Activated CD8-positive, alpha-beta memory T cell treated with anti-CD3 and anti-CD28 coated beads, Interleukin-2, amount 50 U/mL, for 48 hours (primary cell): ENCODE results near the gene PTPRN.

ENCODE experiments used
- DNase-seq: peaks from one replicate; pipeline ENCODE4 v3.0.0-alpha.2; 2020

PTPRN gene

DNA sequence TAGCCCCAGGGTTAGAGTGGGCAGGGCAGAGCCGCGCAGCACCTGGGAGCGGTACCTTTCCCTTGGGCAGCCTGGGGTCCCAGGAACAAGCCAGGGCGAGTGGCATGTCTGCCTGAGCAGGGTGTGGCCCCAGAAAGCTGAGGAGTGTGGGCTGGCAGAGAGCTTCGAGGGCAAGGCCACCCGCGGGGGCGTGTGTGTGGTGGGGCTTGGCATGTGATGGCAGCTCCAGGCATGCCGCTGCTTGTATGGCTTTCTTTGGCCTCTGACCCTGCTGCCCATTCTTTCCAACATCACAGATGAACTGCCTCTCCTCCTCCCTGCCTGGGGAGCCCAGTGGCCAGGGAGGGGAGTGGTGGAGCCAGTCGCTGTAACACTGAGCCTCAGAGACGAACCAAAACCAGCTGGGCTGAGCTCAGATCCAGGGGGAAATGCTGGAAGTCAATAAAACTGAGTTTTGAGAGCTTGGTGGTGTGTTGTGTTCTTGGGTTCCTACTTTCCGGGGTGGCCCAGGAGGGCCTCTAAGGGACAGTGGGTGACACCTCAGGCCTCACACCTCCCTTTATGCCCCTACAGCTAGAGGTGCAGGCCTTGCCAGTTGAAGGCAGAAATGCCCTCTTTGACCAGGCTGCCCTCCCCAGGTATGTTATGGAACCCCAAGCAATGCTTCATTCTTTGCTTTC is 22.6 kb downstream of the PTPRN start:
- DNase-seq: no peak

DNA sequence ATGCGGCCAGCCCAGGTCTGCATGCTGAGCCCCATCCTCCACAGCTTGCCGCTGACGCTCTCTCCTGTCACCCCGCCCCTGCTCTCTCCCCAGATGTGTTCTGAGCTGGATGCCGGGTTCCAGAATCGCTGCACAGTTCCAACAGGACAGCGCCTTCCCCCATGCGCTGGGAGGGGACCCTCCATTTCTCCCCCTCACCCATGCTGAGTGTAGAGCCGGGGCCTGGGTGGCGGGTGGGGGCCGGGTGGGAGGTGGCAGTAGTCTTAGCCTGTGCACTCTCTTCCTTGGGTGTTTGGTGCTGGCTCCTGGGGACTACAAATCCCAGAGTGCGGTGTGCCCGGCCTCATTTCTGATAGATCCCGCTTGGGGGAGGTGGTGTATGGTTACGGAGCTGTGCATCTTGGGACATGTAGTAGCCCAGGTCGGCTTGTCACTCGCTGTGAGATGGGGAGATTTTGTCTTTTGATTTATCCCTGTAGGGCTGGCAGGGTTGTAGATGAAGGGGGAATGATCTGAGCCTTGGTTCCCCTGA is 23.2 kb downstream of the PTPRN start:
- DNase-seq: no peak

DNA sequence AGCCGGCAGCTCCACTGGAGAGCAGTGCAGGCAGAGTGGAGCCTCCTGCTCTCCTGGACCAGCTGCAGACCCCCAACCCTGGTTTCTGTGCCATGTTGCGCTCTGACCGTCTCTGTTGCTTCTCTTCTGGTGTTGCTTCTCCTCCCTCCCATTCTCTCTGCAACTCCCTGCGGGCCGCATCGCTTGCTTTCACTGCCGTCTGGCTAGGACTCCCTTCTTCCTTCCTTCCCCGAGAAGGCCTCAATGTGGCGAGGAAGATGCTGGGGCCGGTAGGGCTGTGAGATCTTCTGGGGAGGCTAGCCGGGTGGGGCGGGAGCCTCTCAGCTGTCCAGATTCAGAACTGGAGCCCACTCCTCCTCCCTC is 23.8 kb downstream of the PTPRN start:
- no peak for DNase-seq

DNA sequence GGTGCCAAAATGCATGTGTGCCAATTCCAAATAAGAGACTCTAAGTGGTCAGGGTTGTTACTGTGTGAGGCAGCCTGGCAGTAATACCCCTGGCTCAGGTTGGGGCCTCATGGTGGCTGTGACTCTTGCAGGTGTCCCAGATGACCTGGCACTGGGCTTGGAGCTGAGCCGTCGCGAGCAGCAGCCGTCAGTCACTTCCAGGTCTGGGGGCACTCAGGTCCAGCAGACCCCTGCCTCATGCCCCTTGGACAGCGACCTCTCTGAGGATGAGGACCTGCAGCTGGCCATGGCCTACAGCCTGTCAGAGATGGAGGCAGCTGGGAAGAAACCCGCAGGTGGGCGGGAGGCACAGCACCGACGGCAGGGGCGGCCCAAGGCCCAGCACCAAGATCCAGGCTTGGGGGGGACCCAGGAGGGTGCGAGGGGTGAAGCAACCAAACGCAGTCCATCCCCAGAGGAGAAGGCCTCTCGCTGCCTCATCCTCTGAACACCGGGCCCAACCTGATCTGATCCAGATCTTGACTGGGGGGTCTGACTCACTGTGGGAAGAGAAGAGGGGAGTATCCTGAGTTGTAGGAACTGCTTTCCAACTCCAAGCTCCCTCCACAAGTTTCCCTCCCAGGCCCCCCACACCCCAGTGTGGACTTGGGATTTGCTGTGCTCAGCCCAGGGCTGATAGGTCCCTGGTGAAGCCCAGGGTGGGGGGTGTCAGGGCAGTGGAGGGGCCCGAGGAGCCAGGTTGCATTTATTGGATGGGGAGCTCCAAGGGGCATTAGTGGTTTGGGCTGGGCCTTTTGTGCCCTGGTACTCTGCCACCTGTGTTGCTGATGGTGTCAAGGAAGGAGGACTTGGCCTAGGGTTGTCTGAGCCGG is 24.5 kb downstream of the PTPRN start:
- no peak for DNase-seq

DNA sequence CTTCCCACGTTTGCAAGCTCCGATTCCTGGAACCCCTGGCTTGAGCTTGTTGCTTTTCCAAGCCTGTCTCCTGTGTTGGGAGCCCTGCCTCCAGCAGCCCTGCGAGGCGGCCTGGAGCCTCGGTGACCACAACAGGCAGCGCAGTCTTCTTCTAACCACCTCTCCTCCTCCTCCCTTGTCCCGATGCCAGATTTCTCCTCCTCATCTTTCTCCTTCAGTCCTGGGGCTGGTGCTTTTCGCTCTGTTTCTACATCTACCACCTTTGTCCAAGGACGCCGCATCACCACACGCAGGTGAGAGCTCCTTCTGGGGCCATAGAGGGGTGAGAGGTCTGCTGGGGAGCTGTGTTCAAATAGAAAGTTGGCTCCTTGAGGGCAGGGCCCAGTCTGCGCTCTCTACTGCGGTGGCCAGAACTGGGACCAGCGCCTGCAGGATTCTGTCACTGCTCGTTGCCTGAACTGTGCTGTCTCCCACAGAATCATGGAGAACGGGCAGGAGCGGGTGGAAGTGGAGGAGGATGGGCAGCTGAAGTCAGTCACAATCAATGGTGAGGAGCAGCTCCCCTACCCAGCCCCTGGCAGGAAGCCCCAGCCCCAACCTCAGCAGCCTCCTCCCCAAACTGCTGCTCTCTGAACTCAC is 26.1 kb downstream of the PTPRN start:
- DNase-seq: no peak

DNA sequence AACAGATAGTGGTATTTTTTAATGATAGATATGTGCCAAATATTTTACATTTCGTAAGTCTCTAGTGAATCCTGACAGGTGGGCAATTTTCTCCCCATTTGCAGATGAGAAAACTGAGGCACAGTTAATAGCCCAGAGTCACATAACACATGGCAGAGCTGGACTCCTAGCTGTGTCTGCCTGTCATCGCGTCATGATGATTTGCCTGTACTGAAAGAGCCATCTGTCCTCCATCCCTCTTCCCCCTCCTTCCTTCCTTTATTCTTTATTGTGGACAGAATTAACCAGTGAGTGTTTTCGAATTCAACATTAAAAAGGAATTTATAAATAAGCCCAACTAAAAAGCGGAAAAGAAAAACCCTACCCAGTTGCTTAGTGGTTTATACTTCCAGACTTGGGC is 26.8 kb downstream of the PTPRN start:
- no peak for DNase-seq

DNA sequence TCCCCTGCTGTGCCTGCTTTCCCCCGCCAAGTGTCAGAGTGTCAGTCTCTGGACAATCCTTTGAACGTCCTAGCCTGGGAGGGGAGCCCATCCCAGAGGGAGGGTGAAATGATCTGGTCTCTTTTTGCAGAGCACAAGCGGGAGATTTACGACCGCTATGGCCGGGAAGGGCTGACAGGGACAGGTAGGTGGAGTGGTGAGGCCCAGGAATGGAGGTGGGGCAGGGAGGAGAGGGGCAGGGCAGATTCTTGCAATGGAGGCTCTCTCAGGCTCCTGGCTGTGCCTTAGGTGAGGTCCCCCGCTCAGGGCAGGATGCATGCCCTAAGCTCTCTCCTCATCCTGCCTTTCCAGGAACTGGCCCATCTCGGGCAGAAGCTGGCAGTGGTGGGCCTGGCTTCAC is 27.6 kb downstream of the PTPRN start:
- no peak for DNase-seq

DNA sequence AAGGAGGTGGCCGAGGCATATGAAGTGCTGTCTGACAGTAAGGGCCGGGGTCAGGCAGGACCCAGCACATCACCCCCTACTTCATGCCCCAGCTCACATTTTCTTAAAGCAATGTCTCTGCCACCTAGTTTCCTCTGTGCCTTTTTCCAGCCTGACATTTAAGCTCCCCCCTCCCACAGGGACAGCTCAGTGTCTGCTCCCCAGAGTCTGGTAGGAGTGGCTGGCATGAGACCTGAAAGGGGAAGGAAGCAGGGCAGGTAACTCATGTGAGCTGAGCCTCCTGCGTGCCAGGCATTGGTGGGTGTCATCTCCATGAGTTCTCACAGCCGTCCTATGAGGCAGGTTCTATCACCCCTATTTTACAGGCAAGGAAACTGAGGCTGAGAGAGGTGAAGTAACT is 28.6 kb downstream of the PTPRN start:
- no peak for DNase-seq

DNA sequence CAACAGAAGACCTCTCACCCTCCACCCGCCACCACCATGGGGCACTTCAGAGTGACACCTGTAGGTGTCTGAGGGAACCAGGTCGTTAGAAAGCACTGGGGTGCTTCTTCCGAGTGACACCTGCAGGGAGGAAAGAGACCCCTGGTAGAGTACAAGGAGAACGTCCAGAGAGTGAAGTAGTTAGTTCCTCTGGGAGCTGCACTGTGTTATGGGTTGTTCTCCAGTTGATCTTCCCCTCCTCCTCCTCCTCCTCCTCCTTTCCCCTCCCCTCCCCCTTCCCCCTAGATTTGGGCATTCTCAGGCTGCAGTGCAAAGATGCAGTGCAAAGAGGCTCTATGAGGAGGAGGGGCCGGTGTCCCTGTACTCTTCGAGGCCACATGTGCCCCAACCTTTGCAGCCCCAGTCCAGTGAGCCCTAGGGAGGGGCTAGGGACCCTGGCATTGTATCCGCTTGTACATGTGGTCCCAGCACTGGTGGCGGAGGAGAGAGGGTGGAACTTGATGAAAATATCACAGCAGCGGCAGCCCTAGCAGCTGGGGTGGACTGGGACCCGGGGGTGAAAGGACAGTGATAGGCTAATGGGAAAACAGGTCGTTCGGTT is 29.2 kb downstream of the PTPRN start:
- no peak for DNase-seq

DNA sequence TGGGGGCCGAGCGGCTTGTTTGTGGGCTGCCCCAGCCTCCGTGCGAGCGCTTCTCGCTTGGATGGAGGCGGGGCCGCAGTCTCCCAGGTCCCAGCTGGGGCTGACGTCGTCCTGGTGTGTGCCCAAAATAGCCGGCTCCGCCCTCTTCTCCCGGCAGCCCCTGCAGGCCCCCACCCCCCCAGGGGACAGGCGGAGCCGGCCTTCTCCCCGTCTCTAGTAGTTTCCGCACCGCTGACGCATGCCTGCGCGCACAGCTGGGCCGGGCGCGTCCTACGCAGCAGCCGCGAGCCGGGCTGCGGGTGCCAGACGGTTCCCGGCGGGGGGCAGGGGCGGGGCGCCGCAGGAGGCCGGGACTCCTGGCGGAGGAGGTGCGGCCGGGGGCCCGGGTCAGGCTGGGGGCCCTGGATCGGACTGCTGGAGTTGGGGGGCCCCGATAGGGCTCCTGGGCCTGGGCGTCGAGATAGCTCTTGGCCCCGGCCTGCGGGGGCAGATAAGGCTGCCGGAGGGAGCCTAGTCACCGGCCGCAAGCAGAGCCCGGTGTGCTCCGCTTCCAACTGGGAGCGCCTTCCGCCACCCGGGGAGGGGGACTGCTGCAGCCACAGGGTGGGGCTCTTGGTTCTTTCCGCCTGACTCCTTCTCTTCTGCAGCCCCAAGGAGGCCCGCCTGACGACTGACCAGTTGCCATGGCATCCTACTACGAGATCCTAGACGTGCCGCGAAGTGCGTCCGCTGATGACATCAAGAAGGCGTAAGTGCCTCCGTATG is 29.9 kb downstream of the PTPRN start, which contains the start of gene DNAJB2:
TSS of gene DNAJB2 (plus strand) at position 216 of the 765 bp plus-strand sequence. CDS start at position 684, 468 bp downstream.
- DNase-seq: peak; percentile 97

DNA sequence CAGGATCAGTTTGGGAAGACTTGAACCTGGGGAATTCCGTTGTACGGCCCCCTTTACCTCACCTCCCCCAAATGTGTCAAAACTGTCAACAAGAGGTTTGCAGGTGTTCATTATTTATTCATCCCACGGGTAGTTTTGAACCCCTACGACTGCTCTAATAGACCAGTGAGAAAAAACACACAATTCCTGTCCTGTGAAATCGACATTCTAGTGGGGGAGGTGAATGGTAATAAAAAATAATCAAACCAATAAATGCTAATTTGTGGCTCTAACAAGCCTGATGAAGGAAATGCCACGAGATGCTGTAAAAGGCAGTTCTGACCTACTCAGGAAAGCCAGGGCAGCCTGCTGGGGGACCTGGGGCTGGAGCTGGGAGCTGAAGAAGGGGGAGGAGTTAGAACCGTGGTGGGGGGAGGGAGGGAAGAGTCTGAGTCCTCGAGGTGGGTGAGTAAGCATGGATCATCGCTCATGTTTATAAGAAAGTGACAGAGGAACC is 30.5 kb downstream of the PTPRN start:
- no peak for DNase-seq

DNA sequence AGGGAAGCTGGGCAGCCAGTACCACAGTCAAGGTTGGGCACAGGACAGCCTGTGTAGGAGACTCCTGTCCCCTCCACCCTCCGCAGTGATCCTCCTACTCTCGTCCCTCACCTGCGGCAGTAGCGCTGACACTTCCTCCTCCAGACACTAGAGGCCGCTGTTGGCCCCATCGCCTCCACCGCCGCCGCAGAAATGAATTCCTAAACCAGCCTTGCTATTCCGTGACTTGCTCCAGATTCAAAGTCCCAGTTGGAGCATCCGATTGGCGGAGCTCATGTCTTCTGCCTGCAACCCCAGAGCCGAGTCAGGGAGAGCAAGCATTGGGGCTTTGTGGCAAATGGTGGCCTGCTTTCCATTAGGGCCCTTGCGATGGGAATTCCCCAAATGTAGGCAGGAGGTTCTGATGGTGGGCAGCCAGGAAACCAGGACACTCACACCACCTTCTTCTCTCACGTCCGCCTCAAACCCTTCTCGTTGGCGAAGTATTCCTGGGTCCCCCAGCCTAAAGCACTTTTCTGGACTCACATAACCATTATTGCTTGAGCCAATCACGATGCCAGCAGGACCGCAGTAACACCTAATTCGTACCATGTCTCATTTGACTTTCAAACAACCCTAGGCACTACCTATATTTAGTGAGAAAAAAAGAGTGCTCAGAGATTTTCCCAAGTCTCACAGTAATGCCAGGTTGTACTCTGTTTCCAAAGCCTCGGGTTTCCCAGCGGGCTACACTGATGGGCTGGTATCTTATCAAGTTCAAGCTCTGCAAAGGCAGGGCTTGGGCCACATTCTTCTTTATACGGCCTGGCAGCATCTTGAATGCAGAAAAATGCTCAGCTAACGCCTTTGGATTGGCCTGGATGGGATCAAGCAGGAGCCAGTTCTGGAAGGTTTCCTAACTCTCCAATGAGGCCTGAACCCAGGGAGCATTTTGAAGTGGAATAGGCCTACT is 31.2 kb downstream of the PTPRN start:
- DNase-seq: peak; percentile 91

DNA sequence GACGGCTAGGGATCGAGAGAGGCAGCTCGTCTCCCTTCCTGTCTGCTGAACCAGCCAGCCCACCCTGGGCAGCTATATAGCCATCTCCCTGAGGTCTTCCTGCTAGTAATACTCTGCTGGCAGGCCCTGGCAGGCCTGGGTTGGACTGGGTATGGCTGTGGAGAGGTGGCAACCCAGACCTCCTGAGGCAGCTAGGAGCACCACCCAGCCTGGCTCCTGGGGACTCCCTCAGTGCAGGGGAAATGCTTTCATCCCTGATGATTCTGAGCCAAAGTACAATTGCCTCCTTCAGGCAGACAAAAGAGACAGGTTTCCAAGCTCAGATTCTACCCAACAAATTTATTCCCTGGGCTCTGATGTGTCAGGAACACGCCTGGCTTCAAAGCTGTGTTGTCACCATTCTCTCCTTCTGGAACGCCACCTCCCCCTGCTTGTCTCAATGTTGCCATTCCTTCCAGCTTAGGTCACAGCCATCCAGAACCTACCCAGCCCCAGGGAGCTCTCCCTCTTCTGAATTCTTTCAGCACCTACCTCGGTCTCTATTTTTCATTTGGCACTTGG is 34.8 kb downstream of the PTPRN start:
- no peak for DNase-seq

DNA sequence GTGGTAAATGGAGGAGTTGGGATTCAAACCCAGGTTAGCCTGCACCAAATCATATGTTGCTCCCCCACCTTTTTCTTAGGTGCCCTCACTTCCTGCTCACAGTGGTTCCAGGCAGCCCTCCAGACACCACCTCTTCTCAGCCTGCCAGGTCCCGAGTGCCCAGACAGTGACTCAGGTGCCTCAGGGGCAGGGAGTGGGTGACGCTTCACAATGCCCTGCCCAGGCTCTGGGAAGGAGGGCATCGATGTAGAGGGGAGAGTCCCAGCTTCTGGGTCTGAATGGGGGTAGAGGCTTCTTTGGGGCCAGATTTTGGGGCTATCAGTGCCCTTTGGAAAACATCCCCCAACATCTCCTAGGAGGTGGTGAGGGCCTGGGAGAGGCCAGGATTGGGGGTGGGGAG is 35.3 kb downstream of the PTPRN start:
- no peak for DNase-seq

DNA sequence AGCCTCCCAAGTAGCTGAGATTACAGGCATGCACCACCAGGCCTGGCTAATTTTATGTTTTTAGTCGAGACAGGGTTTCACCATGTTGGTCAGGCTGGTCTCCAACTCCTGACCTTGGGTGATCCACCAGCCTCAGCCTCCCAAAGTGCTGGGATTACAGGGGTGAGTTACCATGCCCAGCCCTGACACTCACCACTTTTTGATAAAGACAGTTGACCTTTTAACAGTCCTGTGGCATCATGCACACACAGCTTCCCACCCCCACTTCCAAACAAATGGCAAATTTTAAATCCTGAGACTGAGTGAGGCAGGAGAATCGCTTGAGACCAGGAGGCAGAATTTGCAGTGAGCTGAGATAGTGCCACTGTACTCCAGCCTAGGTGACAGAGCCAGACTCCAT is 36.2 kb downstream of the PTPRN start:
- DNase-seq: no peak

DNA sequence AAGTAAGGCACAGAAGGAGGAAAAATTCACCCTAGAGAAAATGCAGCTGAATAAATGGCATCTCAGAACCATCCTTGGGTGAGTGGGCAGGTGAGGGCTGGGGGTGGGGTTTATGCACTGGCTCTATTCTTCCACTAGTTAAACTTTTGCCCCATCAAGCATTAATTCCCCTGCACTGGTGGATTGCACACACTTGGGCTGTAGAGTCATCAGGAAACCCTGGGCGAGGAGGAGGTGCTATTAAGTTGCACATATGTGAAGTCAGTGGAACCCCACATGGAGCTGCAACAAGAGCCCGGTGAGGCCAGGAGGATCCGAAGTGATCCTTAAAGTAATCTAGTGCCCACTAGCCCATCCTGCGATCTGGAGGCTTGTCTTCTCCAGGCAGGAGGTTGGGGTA is 36.8 kb downstream of the PTPRN start:
- DNase-seq: no peak

DNA sequence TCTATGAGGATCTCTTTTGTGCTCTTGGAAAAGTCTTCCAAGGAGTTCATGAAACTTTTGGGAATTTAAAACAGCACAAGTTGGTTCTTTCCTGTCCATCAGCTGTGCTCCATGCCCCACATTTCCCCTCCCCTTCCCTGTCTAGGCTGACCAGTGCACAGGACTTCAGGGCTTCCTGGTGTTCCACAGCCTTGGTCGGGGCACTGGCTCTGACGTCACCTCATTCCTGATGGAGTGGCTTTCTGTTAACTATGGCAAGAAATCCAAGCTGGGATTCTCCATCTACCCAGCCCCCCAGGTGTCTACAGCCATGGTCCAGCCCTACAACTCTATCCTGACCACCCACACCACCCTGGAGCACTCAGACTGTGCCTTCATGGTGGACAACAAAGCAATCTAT is 38.2 kb downstream of the PTPRN start:
- no peak for DNase-seq

DNA sequence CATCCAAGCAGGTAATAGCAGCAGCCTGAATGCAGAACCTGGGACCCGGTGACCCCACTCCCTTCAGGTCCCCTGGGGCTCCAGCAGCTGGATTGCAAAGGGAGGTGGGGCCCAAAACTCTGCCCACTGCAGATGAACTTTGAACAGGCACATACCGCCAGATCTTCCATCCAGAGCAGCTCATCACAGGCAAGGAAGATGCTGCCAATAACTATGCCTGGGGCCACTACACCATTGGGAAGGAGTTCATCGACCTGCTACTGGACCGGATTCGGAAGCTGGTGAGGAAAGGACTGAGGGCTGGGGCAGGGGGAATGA is 39.2 kb downstream of the PTPRN start:
- no peak for DNase-seq

DNA sequence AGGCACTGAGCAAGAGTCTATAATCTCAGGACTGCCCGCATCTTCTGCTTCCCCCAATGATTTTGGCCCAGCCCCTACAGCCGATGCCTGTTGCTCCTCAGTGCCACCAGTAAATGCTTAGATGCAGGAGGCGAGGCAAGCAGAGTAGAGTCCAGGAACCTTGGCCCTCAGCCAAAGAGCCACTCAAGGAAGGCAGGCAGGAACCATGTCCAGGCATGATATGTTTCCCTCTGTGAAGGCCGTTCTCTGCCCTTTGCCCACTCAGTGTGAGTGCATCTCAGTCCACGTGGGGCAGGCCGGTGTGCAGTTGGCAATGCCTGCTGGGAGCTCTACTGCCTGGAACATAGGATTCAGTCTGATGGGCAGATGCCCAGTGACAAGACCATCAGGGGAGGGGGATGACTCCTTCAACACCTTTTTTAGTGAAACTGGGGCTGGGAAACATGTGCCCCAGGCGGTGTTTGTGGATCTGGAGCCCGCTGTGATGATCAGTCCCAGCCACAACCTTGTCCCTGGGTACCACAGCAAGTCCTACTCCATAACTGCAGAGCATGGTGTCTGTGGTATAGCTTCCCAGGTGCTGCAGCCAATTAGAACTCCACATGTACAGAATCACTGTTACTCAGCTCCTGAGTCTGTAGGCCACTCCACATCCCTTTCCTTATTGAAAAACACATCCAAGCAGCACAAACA is 39.7 kb downstream of the PTPRN start:
- DNase-seq: no peak

DNA sequence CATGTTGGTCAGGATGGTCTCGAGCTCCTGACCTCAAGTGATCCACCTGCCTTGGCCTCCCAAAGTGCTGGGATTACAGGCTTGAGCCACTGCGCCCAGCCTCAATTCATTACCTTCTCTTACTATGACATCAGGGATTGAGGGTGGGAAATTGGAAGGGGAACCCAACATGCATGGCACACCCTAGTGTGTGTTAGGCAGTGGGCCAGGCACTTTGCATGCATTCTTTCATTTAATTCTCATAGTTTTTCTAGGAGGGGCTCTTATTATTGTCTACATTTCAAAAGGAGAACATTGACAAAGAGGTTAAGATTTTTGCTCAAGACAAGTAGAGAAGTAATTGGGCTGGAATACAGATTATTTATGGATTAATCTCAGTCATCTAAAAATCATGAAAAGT is 40.9 kb downstream of the PTPRN start:
- DNase-seq: no peak
